NOMO-1 (cell line): Measurements from ENCODE around the gene TRMT2A.
"Not testable (repeated sequence)": the region's sequence is repeated elsewhere in the genome, so short reads cannot be mapped to it uniquely, and the experiment has no call there.

Experiments used
- DNase-seq, 2 experiments: peaks; one replicate each; lab custom pipeline; 2025; ENCODE audit not compliant: unreplicated experiment in 2 of 2; lab: John Stamatoyannopoulos, UW

Gene TRMT2A

DNA sequence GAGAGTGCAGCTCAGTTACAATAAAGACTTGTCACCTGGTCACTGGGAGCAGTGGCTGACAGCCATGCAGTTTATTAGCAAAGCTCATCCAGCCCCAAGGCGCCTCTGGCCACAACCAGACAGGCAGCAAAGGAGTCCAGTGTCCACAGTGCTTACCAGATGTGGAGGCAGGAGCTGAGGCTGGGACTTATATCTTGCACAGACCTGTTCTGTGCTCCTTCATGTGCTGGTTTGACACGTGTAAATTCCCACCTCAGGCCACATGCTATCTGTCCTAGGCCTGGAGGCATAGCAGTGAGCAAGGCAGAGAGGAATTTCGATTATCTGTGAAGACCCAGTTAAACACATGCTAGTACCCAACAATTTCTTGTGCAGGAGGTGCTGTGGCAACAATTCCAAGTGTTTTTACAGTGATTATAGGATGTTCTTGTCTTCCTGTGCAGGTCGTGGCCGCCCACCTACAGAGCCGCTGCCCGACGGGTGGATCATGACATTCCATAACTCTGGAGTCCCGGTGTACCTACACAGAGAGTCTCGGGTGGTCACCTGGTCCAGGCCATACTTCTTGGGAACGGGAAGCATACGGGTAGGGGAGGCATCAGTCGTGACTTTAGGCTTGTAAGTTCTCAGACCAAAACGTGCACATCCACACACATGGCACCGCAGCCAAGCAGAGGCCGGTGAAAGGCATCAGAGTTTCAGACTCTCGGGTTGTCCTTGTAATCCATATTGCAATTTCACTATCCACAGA lies 27.6 kb downstream of the TRMT2A start:
- no peak for DNase-seq

DNA sequence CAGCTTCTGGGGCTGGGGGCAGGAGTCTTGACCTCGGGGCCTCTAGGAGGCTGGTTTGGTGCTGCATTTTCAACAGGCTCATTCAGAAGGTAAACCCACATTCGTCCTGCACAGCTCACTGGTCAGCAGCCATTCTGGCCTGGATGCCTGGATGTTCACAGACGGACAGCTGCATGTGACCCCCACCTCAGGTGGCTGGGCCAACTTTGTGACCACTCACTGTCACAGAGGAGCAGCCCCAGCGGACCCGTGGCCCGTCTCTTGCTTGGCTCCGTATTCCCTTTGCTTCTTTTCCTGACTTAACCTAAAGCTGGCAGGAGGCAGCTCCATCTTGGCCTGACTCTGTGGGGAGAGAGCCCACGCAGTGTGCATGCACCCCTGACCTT lies 28.8 kb downstream of the TRMT2A start:
- DNase-seq, result no peak

DNA sequence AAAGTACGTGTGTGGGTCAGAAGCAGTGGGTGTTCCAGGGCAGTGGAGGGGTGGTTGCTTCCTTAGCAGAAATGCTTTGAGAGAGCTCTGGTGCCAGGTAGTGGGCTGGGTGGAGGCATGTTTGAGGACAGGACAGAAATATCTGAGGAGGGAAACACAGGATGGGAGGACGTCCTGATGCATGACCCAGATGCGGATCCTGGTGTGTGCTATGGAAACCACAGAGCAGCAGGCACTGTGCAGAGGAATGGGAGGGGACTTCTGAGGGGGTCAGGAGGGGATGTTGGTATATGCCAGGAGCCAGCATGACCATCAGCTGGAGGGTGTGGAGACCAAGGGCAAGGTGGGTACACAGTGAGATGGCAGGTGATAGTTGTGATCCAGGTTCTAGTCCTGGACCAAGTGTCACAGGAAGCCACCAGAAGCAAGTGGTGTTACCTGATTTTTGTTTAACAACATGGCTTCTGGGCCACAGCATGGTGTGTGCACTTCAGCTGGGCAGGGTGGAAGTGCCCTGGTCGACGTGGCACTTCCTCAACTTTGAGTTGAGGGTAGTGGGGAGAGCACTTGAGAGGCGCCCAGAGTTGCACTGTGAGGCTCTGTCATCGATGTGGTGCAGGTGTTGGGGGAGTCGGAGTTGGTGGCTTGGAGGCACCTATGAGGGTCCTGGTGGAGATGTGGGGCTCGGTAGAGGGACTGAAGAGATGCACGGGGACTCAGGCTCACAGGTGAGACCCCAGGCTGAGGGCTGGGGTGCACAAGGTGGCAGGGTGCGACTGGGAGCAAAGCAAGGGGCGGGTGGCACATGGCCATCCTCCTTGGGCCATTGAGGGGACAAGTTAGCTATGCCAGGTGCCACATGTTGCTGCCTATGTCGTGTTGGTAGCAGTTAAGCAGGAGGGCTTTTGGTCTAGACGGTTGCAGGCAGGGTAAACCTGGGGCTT lies 29.4 kb downstream of the TRMT2A start:
- no peak for DNase-seq

- DNase-seq, result no peak
These were observed 30.3 kb downstream of the TRMT2A start for GRCh38 chr22:20086763-20087162.

GRCh38 chr22:20086101-20086599 lies 30.9 kb downstream of the TRMT2A start:
- no peak for DNase-seq

- DNase-seq, result no peak
These were observed 31.4 kb downstream of the TRMT2A start for GRCh38 chr22:20085651-20086050.

DNA sequence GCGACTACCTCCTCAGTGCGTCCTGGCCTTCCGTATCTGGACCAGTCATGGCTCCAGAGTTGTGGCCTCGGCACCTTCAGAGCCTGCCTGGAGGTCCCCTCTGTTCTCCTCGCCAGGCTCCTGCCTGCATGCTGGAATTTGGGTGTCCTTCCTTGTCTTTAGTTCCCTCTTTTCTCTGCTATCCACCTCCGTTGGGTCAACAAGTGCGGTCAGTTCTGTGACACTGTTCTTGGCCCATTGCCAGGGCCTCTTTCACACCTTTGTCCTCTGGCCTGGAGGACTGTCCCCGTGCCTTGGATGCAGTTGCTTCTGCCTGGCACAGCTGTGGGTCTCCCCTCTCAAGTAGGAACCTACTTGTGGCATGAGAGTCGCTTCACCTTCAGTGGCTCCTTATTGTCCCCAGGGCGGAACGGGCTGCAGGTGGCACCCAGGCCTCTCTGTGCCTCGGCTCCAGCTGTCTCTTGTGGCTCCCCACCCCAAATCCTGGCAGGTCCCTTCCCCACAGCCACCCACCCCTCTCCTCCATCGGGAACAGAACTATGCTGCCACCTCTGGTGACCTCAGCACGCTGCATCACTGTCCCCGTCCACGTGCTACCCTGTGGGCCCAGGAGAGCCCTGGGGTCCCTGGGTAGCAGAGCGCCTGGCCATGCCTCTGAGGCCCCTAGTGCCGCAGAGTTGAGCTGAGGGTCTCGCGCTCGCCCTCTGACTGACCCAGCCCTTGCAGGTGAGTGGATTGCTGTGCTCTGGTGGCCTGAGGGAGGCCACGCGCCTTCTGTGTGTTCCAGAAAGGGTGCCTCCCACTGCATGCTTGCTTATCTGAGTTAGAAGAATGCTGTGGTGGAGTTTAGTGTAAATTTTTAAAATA lies 32.2 kb downstream of the TRMT2A start:
- DNase-seq, result no peak

DNA sequence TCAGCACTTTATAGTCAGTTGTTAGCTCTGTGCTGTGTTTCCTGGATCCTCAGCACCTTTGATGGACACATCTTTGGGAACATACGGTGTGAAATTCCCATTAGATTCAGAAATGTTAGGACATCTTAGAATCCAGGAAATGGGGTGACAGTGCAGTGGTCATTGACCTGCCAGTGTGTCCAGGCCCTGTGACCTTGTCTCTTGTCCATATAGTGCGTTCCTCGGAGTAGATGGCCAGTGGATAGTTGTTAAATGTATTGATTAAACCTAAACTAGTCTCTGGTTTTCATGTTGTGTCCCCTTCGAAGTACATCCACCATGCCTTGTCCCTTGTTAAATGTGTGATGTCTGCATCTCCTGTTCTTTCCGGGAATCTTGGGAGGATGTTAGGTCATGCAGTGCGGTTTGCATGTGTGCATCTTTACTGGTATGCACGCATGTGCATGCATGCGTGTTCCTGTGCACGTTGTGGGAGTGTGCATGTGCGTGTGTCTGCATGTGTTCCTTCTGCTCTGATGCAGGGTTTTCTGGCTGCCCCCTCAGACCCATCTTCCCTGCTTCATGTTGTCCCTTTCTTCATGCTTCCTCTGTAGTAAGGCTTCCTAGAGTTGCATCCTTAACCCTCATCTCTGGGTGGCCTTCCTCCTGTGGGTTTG lies 33.0 kb downstream of the TRMT2A start:
- DNase-seq, result no peak

DNA sequence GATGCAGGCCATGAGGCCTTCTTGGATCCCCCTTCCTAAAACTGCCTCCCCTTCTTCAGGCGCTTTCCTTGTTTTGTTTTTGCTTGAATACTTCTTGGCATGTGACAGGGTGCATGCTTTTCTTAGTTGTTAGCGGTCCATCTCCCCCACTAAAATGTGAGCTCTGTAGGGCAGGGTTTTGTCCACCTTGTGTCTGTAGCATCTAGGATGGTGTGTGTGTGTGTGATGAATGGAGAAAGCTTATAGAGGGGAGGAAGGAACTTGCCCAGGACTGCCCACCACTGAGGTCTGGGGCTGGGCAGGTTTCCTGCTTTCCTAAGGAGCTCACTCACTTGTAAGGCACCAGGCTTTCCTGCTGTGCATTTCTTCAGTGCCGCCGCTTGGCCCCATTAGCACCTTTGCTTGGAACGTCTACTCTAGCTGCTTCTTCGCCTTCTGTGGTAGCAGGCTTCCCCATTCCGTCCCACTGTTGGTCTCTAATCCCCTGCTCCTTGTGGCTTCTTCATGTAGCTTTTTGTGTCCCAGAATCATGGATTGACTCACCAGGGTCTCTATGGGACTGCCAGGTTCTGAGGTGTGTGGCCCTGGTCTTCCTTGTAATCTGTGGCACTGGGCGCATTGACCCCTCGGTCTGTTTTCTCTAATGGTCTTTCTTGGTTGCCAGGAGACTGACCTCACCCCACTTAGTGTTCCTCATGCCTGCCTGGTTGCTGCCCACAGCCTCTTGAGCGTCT lies 33.7 kb downstream of the TRMT2A start:
- no peak for DNase-seq

GRCh38 chr22:20080776-20081654 lies 36.0 kb downstream of the TRMT2A start:
- peak in 1 of 2 experiments; percentile 27 for DNase-seq

- DNase-seq, result peak; percentile 24 to 50
These were observed 36.6 kb downstream of the TRMT2A start for GRCh38 chr22:20080445-20080775.

DNA sequence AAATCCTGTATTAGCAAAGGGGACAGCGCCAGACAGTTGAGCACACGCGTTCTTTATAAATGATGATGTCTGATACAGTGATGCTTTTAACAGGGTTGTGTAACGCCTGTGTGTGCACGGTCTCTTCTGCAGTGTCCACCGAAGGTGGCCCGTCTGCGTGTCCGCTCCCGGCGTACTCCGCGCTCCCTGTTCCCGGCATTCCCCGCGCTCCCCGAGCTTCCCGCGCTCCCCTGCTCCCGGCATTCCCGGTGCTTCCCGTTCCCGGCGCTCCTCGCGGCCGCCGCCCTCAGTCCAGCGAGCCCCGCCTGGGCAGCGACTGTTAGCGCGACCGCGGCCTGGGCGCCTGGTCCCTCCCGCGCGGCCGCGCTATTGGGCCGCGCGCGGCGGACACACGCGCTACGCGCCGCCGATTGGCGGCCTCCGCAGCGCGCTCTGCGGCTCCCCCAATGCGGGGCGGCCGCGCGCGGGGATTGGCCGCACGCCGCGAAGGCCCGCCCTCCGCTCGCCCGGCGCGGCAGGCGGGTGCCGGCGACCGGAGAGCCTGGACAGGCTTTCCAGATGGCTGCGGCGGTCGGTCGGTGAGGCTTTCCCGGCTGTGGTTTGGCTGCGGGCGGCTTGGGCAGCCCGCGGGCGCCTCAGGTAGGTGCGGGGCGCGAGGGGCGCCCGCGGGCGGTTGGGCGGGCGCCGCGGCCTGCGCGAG lies 37.1 kb downstream of the TRMT2A start, which contains the start of gene DGCR8:
Gene DGCR8 (plus strand): TSS at position 497 of the 700 bp plus-strand sequence. CDS start 5,723 bp downstream, outside the sequence.
- DNase-seq, result peak; percentile 72 to 87

DNA sequence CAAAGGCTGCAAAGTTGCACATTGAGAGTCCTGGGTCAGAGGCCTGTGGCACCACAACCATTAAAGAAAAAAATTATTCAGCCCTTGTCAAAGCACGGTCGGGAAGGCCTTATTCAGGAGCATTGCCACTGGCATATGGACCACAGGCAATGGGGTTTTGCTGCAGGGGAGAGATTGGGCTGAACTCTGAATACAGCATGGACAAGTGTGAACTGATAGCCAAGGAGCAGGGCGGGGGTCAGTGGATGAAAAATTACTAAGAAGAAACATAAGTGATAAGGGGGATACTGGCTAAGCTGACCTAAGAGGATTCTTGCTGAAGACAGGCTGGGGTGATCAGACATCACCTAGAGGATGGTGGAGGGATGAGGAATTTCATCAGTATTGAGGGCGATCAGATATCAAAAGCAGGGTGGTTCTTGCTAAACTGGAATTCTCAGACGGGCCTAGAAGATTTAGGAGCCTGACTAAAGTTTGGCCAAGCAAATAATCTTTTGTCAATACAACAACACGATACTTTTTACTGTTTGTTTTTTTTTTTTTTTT lies 40.3 kb downstream of the TRMT2A start:
- DNase-seq, result no peak

DNA sequence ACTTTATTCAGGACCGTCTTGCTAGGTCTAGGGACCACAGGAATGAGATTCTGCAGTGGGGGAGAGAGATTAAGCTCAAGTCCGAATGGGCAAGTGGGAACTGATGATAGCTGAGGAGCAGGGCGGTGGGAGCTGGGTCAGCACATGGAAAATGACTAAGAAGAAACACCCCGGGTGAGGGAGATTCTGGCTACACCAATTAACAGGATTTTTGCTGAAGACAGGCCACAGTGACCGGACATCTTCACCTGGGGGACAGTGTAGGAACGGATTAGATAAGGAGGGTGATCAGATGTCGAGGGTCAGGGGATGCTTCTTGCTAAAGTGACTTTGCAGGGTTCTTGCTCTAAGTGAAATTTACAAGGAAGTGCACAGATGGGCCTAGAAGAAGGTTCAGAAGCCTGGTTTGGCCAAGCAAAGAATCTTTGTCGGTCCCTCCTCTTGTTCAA lies 45.5 kb downstream of the TRMT2A start:
- DNase-seq, result no peak

DNA sequence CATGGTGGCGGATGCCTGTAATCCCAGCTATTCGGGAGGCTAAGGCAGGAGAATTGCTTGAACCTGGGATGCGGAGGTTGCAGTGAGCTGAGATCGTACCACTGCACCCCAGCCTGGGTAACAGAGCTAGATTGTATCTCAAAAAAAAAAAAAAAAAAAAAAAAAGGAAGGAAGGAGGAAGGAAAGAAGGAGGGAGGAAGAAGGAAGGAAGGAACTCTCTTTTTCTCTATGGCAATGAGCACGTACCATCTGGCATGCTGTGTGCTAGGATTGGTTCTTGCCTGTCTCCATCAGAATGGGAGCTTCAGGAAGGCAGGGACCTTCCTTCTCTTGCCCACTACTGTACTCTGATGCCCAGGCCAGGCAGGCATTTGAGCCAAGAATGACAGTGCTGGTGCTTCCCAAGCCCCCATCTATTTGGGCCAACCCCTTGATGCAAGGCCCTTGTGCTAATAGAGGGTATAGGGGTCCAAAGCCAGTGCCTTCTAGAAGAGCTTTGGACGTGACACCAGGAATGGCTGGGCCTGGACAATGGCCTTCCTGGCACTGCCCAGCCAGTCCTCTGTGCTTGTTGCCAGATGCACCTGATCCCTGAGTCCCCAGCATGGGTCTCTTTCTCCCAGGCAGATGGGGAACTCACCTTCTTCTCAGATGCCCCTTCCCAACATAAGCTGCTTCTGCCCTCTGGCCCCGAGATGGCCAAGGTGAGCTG lies 47.5 kb downstream of the TRMT2A start:
- no peak for DNase-seq

DNA sequence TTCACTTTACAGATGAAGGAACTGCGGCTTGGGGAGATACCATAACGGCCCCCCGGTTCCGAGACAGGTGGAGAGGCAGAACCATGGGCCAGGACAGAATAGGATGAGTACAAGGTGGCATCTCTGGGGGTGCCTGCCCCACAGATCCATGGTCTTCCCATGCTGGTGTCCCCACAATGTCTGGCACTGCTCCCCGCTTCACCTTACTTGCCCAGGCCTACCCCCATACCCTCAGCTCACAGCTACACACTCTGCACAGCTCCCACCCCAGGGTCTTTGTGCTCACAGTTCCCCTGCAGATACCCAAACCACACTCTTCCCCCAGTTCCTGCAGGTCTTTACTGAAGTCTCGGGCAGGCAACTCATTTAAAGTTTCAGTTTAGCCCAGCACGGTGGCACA lies 48.4 kb downstream of the TRMT2A start:
- no peak for DNase-seq

GRCh38 chr22:20067384-20067682 lies 49.7 kb downstream of the TRMT2A start:
- DNase-seq, result not testable (repeated sequence)
